GM12878 (cell line): ENCODE data around the gene PLGRKT. TPM values are rescaled to one million over a fixed set of nuclear protein-coding genes. Genes with fewer than 3 reads are reported as not detected.

Experiments
- ATAC-seq: fragments of 200-7000 bp; cut with Tn5 transposase; 3 replicates; pipeline ENCODE4 v1.9.1; 2020; ENCODE audit warnings: mild to moderate bottlenecking, moderate library complexity
- BruUV-seq: library from RNA; stranded (reverse); fragments of 400-500 nt; replicated peaks from 2 replicates; lab custom pipeline; 2021; lab: Mats Ljungman, UMichigan
- CTCF ChIA-PET: fragments of 300-600 bp; sonication (Branson Sonifier 250); formaldehyde crosslinking; extraction: SDS; loops from one replicate; lab custom pipeline; 2021; ENCODE audit warnings: inconsistent platforms; lab: Yijun Ruan, JAX
- POLR2A ChIA-PET: fragments of 350-600 bp; formaldehyde crosslinking; extraction: SDS; loops from one replicate; lab custom pipeline; 2021; ENCODE audit warnings: inconsistent platforms; lab: Charles Lee
- RAD21 ChIA-PET: fragments of 300-600 bp; sonication (Branson Sonifier 250); formaldehyde crosslinking; loops from one replicate; lab custom pipeline; 2023; ENCODE audit warnings: antibody characterized with exemption; ENCODE audit not compliant: unreplicated experiment; lab: Charles Lee
- SMC1A ChIA-PET: fragments of 300-600 bp; sonication (Branson Sonifier 250); formaldehyde crosslinking; loops from one replicate; lab custom pipeline; 2023; ENCODE audit not compliant: unreplicated experiment, uncharacterized antibody; lab: Charles Lee
- DNase-seq: peaks from one replicate; pipeline ENCODE4 v3.0.0-alpha.2; 2011; ENCODE audit warnings: low read depth, low spot score
- FAIRE-seq: peaks from 3 replicates; lab custom pipeline; 2011; peaks lifted over from hg19 to GRCh38; lab: Jason Lieb, UNC
- H2AFZ ChIP-seq: 2 replicates; pipeline ENCODE4 v1.6.0; 2011; ENCODE audit warnings: low read depth, low read length, control low read depth; ENCODE audit not compliant: control insufficient read depth
- H3K27ac ChIP-seq: 2 replicates; pipeline ENCODE4 v1.5.1; 2011; ENCODE audit warnings: control low read depth; ENCODE audit not compliant: control insufficient read depth, insufficient read depth
- H3K27me3 ChIP-seq, 2 experiments: replicated peaks in 1 of 2; 2 replicates each; pipeline versions ENCODE4 v1.6.0 to v1.6.1; 2011; ENCODE audit warnings: low read length in 1 of 2; ENCODE audit not compliant: control insufficient read depth in 2 of 2, insufficient read depth in 2 of 2
- H3K36me3 ChIP-seq, 2 experiments: 2 replicates each; pipeline ENCODE4 v1.5.1; 2011; ENCODE audit warnings: low read length in 1 of 2; ENCODE audit not compliant: control insufficient read depth in 2 of 2, insufficient read depth in 2 of 2
- H3K4me1 ChIP-seq: 2 replicates; pipeline ENCODE4 v1.6.1; 2011; ENCODE audit warnings: mild to moderate bottlenecking, low read length, moderate library complexity, mixed read lengths; ENCODE audit not compliant: control insufficient read depth, insufficient read depth
- H3K4me2 ChIP-seq: 2 replicates; pipeline ENCODE4 v1.6.0; 2011; ENCODE audit warnings: control low read depth; ENCODE audit not compliant: control insufficient read depth, insufficient read depth
- H3K4me3 ChIP-seq: fragments of 200-600 bp; sonication (generic); 2 replicates; pipeline ENCODE4 v1.5.1; 2016
- H3K79me2 ChIP-seq: 2 replicates; pipeline ENCODE4 v1.6.0; 2011; ENCODE audit warnings: low read length; ENCODE audit not compliant: control insufficient read depth, insufficient read depth
- H3K9ac ChIP-seq: 2 replicates; pipeline ENCODE4 v1.8.0; 2011; ENCODE audit warnings: low read length, control low read depth, mixed read lengths; ENCODE audit not compliant: control insufficient read depth, insufficient read depth
- H3K9me3 ChIP-seq: replicated peaks from 3 replicates; pipeline ENCODE4 v1.5.1; 2011; ENCODE audit warnings: mild to moderate bottlenecking, low read length; ENCODE audit not compliant: control insufficient read depth, insufficient read depth
- H4K20me1 ChIP-seq: 2 replicates; pipeline ENCODE4 v1.6.0; 2011; ENCODE audit not compliant: control insufficient read depth, insufficient read depth
- E2F8 ChIP-seq: fragments of 450-650 bp; IDR thresholded peaks from 2 replicates; pipeline ENCODE4 v1.6.1; 2018; ENCODE audit warnings: mild to moderate bottlenecking, low read depth, moderate library complexity; ENCODE audit not compliant: partially characterized antibody
- EGR1 ChIP-seq, 2 experiments: IDR thresholded peaks; 1 replicate in 1 of 2; 2 replicates in 1 of 2; pipeline ENCODE4 v1.6.1; 2011 to 2012; ENCODE audit warnings: low read depth in 2 of 2, low read length in 2 of 2, borderline replicate concordance in 1 of 2, mild to moderate bottlenecking in 1 of 2, moderate library complexity in 1 of 2
- MAX ChIP-seq: IDR thresholded peaks from 2 replicates; pipeline ENCODE4 v1.6.1; 2012; ENCODE audit warnings: low read depth, low read length, improper control_type of control experiment
- RAD21 ChIP-seq: IDR thresholded peaks from 2 replicates; pipeline ENCODE4 v1.6.1; 2011; ENCODE audit warnings: mild to moderate bottlenecking, low read depth, low read length, moderate library complexity; ENCODE audit not compliant: insufficient read depth
- TCF12 ChIP-seq: IDR thresholded peaks from 2 replicates; pipeline ENCODE4 v1.6.1; 2011; ENCODE audit warnings: low read depth, mild to moderate bottlenecking, low read length
- YBX1 ChIP-seq: fragments of 450-650 bp; IDR thresholded peaks from 2 replicates; pipeline ENCODE4 v1.6.1; 2016; ENCODE audit warnings: antibody characterized with exemption
- ZNF622 ChIP-seq: fragments of 450-650 bp; IDR thresholded peaks from 2 replicates; pipeline ENCODE4 v1.6.1; 2017; ENCODE audit warnings: mild to moderate bottlenecking, inconsistent platforms
- ZNF687 ChIP-seq: fragments of 450-650 bp; IDR thresholded peaks from 2 replicates; pipeline ENCODE4 v1.6.1; 2017; ENCODE audit warnings: mild to moderate bottlenecking, moderate library complexity
- WGBS: methylation state at CpG from one replicate; pipeline ENCODE4 v1.1.6; 2016; ENCODE audit warnings: low lambda C conversion rate; ENCODE audit not compliant: insufficient replicate concordance, insufficient coverage; ENCODE audit errors: missing lambda C conversion rate; 5-methylcytosine and 5-hydroxymethylcytosine counted together
- in situ Hi-C: fragments of 300-500 bp; cut with MboI; formaldehyde crosslinking; loops from 9 replicates; pipeline ENCODE4 v1.14.3; 2018; ENCODE audit warnings: mixed read lengths
- intact Hi-C: fragments of 100-400 bp; cut with micrococcal nuclease; formaldehyde crosslinking; loops from one replicate; pipeline ENCODE4 v1.14.2; 2022; ENCODE audit not compliant: unreplicated experiment
- polyA plus RNA-seq, 11 experiments: library from polyadenylated mRNA; depleted of rRNA in 4 of 11; unstranded in 6 of 11; stranded (reverse) in 5 of 11; fragments of >200 nt; fragmentation: Nextera tagmentation in 4 of 11; fragmentation: Illumina TruSeq in 1 of 11; extraction: Ambion mirVana in 4 of 11; extraction: Trizol in 1 of 11; gene quantifications; 1 replicate in 1 of 11; 2 replicates in 10 of 11; pipeline versions ENCODE4 v1.2.1 to v1.2.3, GENCODE V29; 2011 to 2016; ENCODE audit warnings: inconsistent platforms in 2 of 11, missing spikeins in 2 of 11, low read depth in 1 of 11
- total RNA-seq, 4 experiments: library from RNA; depleted of rRNA in 3 of 4; stranded (reverse); fragments of >200 nt in 3 of 4; fragmentation: Illumina TruSeq in 1 of 4; extraction: Trizol in 1 of 4; gene quantifications; 2 replicates each; pipeline versions ENCODE4 v1.2.1 to v1.2.3, GENCODE V29; 2013 to 2021

The PLGRKT gene
- total and polyA plus RNA-seq, 10 of the 15 experiments (the other 5 are each of a cell fraction or from before 2014, with no cell fraction given) = 25.2 to 72.3 (median 38.4) TPM

GRCh38 chr9:5466766-5467165 is 29.0 kb upstream of the PLGRKT start:
- TF ChIP-seq TCF12 (no peak), RAD21 (no peak), ZNF687 (no peak), YBX1 (no peak), ZNF622 (no peak), EGR1 (IDR thresholded peaks at IDR 0.05; ENCODE audit: borderline replicate concordance in 1 of 2, low read depth in 2 of 2, low read length in 2 of 2) (no peak), E2F8 (no peak), MAX (no peak)

More at GRCh38 chr9:5466766-5467165, 29.0 kb upstream of the PLGRKT start:
- SMC1A ChIA-PET = interaction anchor here (0.7 to 4.4 kb wide), 11 partner anchors 11 to 134 kb away, joined by 3 to 47 read pairs (median 6); no protein-coding TSS in a partner anchor
- 79% methylated on average over 2 of the region's 2 CpGs for WGBS
- in situ Hi-C loops = no loop called here
- no peak overlapping the region for H3K4me2 ChIP-seq
- intact Hi-C loops = no loop called here
- ATAC-seq (no peak), FAIRE-seq (no peak), DNase-seq (no peak)
- H4K20me1 ChIP-seq = no peaks in the 10 kb centered on the region
- H3K4me3 ChIP-seq = no peak overlapping the region
- no peaks in the 10 kb centered on the region; the same call in 2 of the 3 replicates for H3K9me3 ChIP-seq
- no peak overlapping the region for H3K27ac ChIP-seq
- CTCF ChIA-PET = interaction anchor here (0.7 to 3.1 kb wide), 6 partner anchors 13 to 134 kb away, joined by 3 to 11 read pairs (median 3); no protein-coding TSS in a partner anchor
- RAD21 ChIA-PET = interaction anchor here (0.6 to 2.0 kb wide), 5 partner anchors 12 to 49 kb away, joined by 3 to 7 read pairs (median 4); partner anchors contain the start of gene CD274
- H3K36me3 ChIP-seq = peaks cover 16 to 28% of the 10 kb centered on the region in 2 experiments
- H3K27me3 ChIP-seq = no peaks in the 10 kb centered on the region
- BruUV-seq = no TSS peak
- H3K79me2 ChIP-seq = peaks cover 13% of the 10 kb centered on the region
- H2AFZ ChIP-seq = no peak overlapping the region
- no peak overlapping the region for H3K9ac ChIP-seq
- POLR2A ChIA-PET = interaction anchor here (1.4 kb wide), 2 partner anchors 7 to 29 kb away, joined by 3 to 4 read pairs; partner anchors contain the start of gene PLGRKT
- peaks cover 26% of the 10 kb centered on the region for H3K4me1 ChIP-seq
